AG04450 (cell line): ENCODE results near the gene AK1. TPM values are rescaled to one million over a fixed set of nuclear protein-coding genes. Genes with fewer than 3 reads are reported as not detected.

Source experiments
- CTCF ChIA-PET: fragments of 300-600, 350-600 bp; formaldehyde crosslinking; extraction: SDS; loops from one replicate; lab custom pipeline; 2022; ENCODE audit warnings: antibody characterized with exemption, inconsistent platforms; lab: Charles Lee
- POLR2A ChIA-PET: fragments of 350-600 bp; formaldehyde crosslinking; extraction: SDS; loops from one replicate; lab custom pipeline; 2021; ENCODE audit warnings: antibody characterized with exemption, inconsistent platforms; lab: Yijun Ruan, JAX
- DNase-seq: peaks from one replicate; pipeline ENCODE4 v3.0.0-alpha.2; 2011; ENCODE audit warnings: low read depth, low spot score
- H3K27ac ChIP-seq: one replicate; pipeline ENCODE4 v1.5.1; 2012; ENCODE audit warnings: low read depth, low read length, control low read depth
- H3K27me3 ChIP-seq: one replicate; pipeline ENCODE4 v1.6.0; 2012; ENCODE audit warnings: low read length; ENCODE audit not compliant: control insufficient read depth, insufficient read depth
- H3K4me3 ChIP-seq: 2 replicates; pipeline ENCODE4 v1.5.1; 2011; ENCODE audit warnings: mild to moderate bottlenecking, low read depth, low read length, control low read depth
- H3K9me3 ChIP-seq: 2 replicates; pipeline ENCODE4 v1.5.1; 2012; ENCODE audit warnings: low read length; ENCODE audit not compliant: control insufficient read depth, insufficient read depth
- CTCF ChIP-seq: IDR thresholded peaks from 2 replicates; pipeline ENCODE4 v1.5.1; 2011; ENCODE audit warnings: low read depth, low read length, control low read depth, inconsistent platforms
- polyA minus RNA-seq: library from RNA; depleted of rRNA, polyadenylated mRNA; stranded (reverse); fragments of >200 nt; gene quantifications from 2 replicates; pipeline ENCODE4 v1.2.3, GENCODE V29; 2011; rRNA and poly(A)+ RNA removed
- polyA plus RNA-seq: library from polyadenylated mRNA; depleted of rRNA; stranded (reverse); fragments of >200 nt; gene quantifications from 2 replicates; pipeline ENCODE4 v1.2.3, GENCODE V29; 2011; rRNA removed

AK1 gene
- polyA plus RNA-seq = 75.9 and 93.9 TPM in 2 replicates
- polyA minus RNA-seq = 24.9 and 43.3 TPM in 2 replicates

DNA sequence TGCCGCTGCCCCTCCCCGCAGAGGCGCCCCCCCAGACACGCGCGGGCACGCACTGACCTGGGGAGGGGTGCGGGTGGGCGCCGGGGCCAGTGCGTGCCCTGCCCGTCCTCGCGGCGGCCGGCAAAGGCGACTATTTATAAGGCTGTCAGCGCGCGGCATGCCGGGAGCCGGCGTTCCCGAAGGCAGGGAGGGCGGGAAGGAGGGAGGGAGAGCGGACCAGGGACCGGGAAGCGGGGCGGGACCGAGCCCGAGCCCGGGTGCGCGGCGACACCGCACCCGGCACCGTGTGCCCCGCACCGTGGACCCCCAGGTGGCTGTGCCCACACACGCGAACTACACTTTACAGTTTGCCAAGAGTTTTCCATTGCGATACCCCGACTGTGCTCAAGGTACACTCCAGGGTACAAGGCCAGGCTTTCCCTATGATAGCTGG, at the start of gene AK1:
Gene AK1, minus strand, starts transcription at position 110 of the 433 bp plus-strand sequence. CDS start 3,058 bp downstream, outside the sequence.
- TF ChIP-seq CTCF = no peak
- CTCF ChIA-PET = interaction anchor here (1.1 to 1.2 kb wide), 2 partner anchors 43 to 143 kb away, joined by 3 read pairs; partner anchors contain the start of gene TOR2A
- POLR2A ChIA-PET = interaction anchor here (1.3 kb wide), 1 partner anchor 20 kb away, joined by 4 read pairs; no protein-coding TSS in a partner anchor

GRCh38 chr9:127926906-127927200, 49.4 kb upstream of the AK1 start:
- Histone ChIP-seq H3K27me3 (no peaks in the 10 kb centered on the region), H3K9me3 (no peaks in the 10 kb centered on the region; the same call in 1 of the 2 replicates), H3K4me3 (peak overlapping the region; percentile 29), H3K27ac (no peak overlapping the region)
- POLR2A ChIA-PET = no interaction called here
- TF ChIP-seq CTCF = no peak
- CTCF ChIA-PET = no interaction called here
- no peak for DNase-seq

More for the DNA sequence above, at the start of gene AK1:
- Histone ChIP-seq H3K4me3 (peak within 1 kb of the TSS; percentile 70), H3K27ac (peak within 1 kb of the TSS; percentile 11), H3K27me3 (no peaks in the 10 kb centered on the region), H3K9me3 (no peaks in the 10 kb centered on the region; the same call in 1 of the 2 replicates)
- DNase-seq = no peak

GRCh38 chr9:127925959-127926905, 48.8 kb upstream of the AK1 start:
- POLR2A ChIA-PET = interaction anchor here (0.7 kb wide), 1 partner anchor 315 kb away, joined by 7 read pairs; no protein-coding TSS in a partner anchor

GRCh38 chr9:127924736-127925444, 47.4 kb upstream of the AK1 start:
- POLR2A ChIA-PET = interaction anchor here (0.7 kb wide), 1 partner anchor 170 kb away, joined by 4 read pairs; no protein-coding TSS in a partner anchor
- Histone ChIP-seq H3K27me3 (no peaks in the 10 kb centered on the region), H3K4me3 (no peak overlapping the region), H3K9me3 (no peaks in the 10 kb centered on the region; the same call in 1 of the 2 replicates), H3K27ac (no peak overlapping the region)
- CTCF ChIA-PET = interaction anchor here (2.0 kb wide), 1 partner anchor 193 kb away, joined by 8 read pairs; no protein-coding TSS in a partner anchor
- no peak for DNase-seq
- TF ChIP-seq CTCF = no peak

More at GRCh38 chr9:127925959-127926905, 48.8 kb upstream of the AK1 start:
- Histone ChIP-seq H3K27ac (no peak overlapping the region), H3K27me3 (no peaks in the 10 kb centered on the region), H3K9me3 (no peaks in the 10 kb centered on the region; the same call in 1 of the 2 replicates), H3K4me3 (no peak overlapping the region)
- no peak for DNase-seq
- TF ChIP-seq CTCF = no peak
- CTCF ChIA-PET = interaction anchor here (0.8 kb wide), 1 partner anchor 13 kb away, joined by 5 read pairs; no protein-coding TSS in a partner anchor
